ENCODE results near the gene BBS7. TPM values are rescaled to one million over a fixed set of nuclear protein-coding genes. Genes with fewer than 3 reads are reported as not detected.

Gene BBS7
- total RNA-seq, 1 experiment from 2014 or later: 26.2 TPM

- peaks cover 16 to 25% of the 10 kb centered on the region in 2 experiments for H3K4me1 Mint-ChIP-seq
- no peaks in the 10 kb centered on the region for H3K27me3 Mint-ChIP-seq (ENCODE audit: low read depth)
- no peak overlapping the region for H3K23ac ChIP-seq (ENCODE audit: insufficient read length, low read depth, low read length)
- no peak overlapping the region for H4K91ac ChIP-seq (ENCODE audit: insufficient read length, low read depth, low read length)
- no CpG with 5 or more reads among the region's 4 CpGs for WGBS (ENCODE audit: extremely low coverage, insufficient read length, low lambda C conversion rate)
- no peaks in the 10 kb centered on the region for H4K20me1 ChIP-seq (ENCODE audit: control insufficient read depth, insufficient read depth, insufficient read length)
- peaks cover 7% of the 10 kb centered on the region for H3K23me2 ChIP-seq (ENCODE audit: insufficient read length, low read depth, low read length, poor library complexity, severe bottlenecking)
- H2BK120ac ChIP-seq (ENCODE audit: low read depth, low read length, poor library complexity, severe bottlenecking): no peak overlapping the region
- 0 out of 2 replicates have a peak overlapping the region, but pooled peaks have one; percentile 73 for H3K4ac ChIP-seq (ENCODE audit: low read depth, low read length)
- no peak overlapping the region for H2BK20ac ChIP-seq (ENCODE audit: low read depth, low read length, poor library complexity, severe bottlenecking)
- no peak overlapping the region for H3K27ac ChIP-seq (ENCODE audit: insufficient read length, low read depth, low read length)
- H2AFZ ChIP-seq (ENCODE audit: low read length): no peak overlapping the region
- H3K79me1 ChIP-seq (ENCODE audit: insufficient read depth, low read depth, low read length, poor library complexity, severe bottlenecking): no peaks in the 10 kb centered on the region
- H3K79me2 ChIP-seq (ENCODE audit: insufficient read depth, low read length): peaks cover 4% of the 10 kb centered on the region; the same call in 1 of the 2 replicates
- H2AK5ac ChIP-seq (ENCODE audit: insufficient read length, low read length): peak overlapping the region; percentile 16
- DNase-seq: no peak
- H3K9ac ChIP-seq (ENCODE audit: extremely low read depth, insufficient read length, low read length): peak overlapping the region; percentile 100
- TF ChIP-seq CTCF (conservative IDR thresholded peaks at IDR 0.05): no peak
- H2BK5ac ChIP-seq (ENCODE audit: insufficient read length, low read length): no peak overlapping the region
- peak overlapping the region; percentile 91 to 92 for H3K4me3 Mint-ChIP-seq
- H3K18ac ChIP-seq (ENCODE audit: insufficient read length, low read depth, low read length): peak overlapping the region; percentile 99
- no peaks in the 10 kb centered on the region for H3K9me3 ChIP-seq (ENCODE audit: control insufficient read depth, low read depth, low read length)
- no peak overlapping the region for H4K8ac ChIP-seq (replicated peaks; ENCODE audit: insufficient read length, low read depth, low read length)
- H3K4me1 ChIP-seq (ENCODE audit: insufficient read depth, low read length): no peaks in the 10 kb centered on the region
- peak overlapping the region; percentile 58 for H3K56ac ChIP-seq (ENCODE audit: insufficient read length, low read depth, low read length)
- H3K36me3 Mint-ChIP-seq (ENCODE audit: insufficient read depth in 1 of 3, low read depth in 3 of 3): peaks cover 26 to 47% (median 38%) of the 10 kb centered on the region in 3 experiments
- H2BK12ac ChIP-seq (ENCODE audit: insufficient read length, low read depth, low read length): no peak overlapping the region
- H3K27ac Mint-ChIP-seq: peak overlapping the region; percentile 93 to 99 (median 97); a peak in 6 of 7 replicates
- H3K4me2 ChIP-seq (ENCODE audit: insufficient read depth, insufficient read length, low read length): peak overlapping the region; percentile 93
- H3K14ac ChIP-seq (ENCODE audit: insufficient read depth, low read length): peak overlapping the region; percentile 97; the same call in 1 of the 2 replicates
- H4K5ac ChIP-seq (ENCODE audit: insufficient read length, low read depth, low read length): no peak overlapping the region
- no peak overlapping the region for H3T11ph ChIP-seq (ENCODE audit: low read length)
- H2BK15ac ChIP-seq (ENCODE audit: low read depth, low read length): no peak overlapping the region
- H3K27me3 ChIP-seq (ENCODE audit: insufficient read depth, low read length): no peaks in the 10 kb centered on the region
- no peaks in the 10 kb centered on the region for H3K9me3 Mint-ChIP-seq
These were observed 68.6 kb downstream of the BBS7 start for GRCh38 chr4:121801715-121802075.
